KBM-7 (cell line): ENCODE data around the gene AGBL4.

ENCODE experiments used
- DNase-seq: peaks from one replicate; pipeline ENCODE4 v3.0.0-alpha.2; 2015
- in situ Hi-C: fragments of 300-500 bp; cut with MboI; formaldehyde crosslinking; loops from 2 replicates; pipeline ENCODE4 v1.14.3; 2020; ENCODE audit warnings: low sequenced_read_pairs, low pct_unique_long_range_greater_than_20kb, mixed read lengths

The AGBL4 gene

GRCh38 chr1:48829446-48829845 is 1194.3 kb downstream of the AGBL4 start:
- in situ Hi-C loops = no loop called here
- no peak for DNase-seq

DNA sequence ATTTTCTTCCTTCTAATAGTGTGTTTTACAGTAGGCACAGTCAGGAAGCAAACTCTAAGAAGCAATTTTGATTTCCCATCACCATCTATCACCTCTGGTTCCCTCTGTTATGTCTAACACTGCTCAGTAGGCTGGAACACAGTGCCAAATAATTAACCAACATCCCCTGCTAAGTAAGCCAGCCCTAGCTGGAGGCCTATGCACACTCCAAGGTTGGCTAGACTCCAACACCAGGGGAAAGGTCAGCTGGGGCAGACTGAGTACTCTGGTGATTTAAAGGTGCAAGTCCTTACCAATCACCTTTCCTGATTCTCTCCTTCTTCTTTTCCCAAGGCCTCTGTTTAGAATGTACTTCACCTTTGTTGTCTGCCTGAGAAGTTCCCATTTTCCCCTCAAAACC is 1200.6 kb downstream of the AGBL4 start:
- in situ Hi-C loops = no loop called here
- no peak for DNase-seq

DNA sequence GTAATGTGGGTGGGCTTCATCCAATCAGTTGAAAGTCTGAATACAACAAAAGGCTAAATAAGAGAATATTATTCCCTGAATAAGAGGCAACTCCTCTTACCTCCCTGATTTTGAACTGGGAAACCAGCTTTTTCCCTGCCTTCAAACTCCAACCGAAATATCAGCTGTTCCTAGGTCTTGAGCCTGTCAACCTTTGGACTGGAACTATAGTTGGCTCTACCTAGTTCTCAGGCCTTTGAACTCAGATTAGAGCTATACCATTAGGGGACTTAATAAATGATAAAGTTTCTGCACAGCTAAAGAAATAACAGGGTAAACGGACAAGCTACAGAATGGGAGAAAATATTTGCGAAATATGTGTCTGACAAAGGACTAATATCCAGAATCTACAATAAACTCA is 1203.3 kb downstream of the AGBL4 start:
- in situ Hi-C loops = no loop called here
- no peak for DNase-seq

DNA sequence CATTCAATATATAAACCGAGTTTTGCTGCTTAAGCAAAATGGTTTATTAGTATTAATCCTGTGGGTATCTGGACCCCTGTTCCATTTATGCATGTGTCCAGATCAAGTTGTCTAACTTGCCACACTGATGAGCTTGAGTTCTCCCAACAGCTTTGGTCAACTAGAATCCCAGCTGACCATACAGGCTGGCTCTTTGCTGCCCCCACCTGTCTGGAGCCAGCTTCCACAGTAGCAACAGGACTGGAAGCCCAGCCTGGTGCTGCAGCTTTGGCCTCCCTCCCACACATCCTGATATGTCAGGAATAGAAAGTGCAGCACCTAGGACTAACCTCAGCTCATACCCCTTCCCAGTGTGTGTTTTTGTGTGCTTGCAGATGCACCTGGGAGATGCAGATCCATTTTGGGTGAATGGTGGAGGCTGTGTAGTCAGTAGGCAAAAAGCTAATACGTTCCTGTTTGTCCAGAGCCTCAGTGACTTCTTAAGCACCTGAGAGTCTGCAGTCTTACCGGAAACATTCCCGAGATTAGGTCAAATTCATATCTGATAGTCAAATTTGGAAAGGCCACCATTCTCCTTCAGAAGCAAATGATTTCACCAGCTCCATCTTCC is 1206.1 kb downstream of the AGBL4 start:
- peak; percentile 65 for DNase-seq
- in situ Hi-C loops = no loop called here

DNA sequence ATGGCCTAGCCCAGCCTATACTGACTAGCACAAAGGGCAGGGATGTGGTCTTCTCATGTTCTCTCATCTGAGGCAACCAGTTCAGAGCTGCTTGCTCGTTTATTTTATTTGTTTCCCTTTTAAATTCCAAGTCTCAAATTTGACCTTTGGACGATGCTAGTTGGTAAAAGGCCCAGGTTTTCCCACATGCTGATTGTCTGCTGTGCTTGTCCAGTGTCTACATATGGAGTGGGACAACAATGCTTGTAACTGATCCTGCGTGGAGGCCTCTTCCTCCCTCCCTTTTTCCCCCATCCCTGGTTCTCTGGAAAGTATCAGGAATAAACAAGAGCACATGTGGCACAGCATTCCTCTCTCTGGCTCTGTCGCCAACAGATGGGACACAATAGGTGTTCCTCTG is 1213.0 kb downstream of the AGBL4 start:
- DNase-seq = no peak

DNA sequence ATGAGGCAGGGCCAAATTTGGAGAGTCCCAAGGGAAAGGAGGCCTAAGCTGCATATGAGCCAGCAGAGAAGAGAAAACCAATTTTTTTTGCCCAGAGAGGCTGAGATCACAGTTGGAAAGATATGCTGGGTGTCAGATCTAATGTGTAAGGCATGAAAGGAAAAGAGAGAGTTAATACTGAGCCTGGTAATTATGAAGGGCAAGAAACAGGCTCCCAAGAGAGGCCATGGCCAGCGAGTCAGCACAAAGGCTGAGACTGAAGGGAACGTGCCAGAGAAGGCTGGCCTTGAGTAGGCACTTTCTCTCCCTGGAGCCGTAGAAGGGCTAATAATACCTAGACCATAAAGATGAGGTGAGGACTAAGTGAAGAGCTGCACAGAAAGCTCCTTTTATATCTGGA is 1215.3 kb downstream of the AGBL4 start:
- in situ Hi-C loops = no loop called here
- no peak for DNase-seq

More for the DNA sequence above, 1213.0 kb downstream of the AGBL4 start:
- in situ Hi-C loops = no loop called here

DNA sequence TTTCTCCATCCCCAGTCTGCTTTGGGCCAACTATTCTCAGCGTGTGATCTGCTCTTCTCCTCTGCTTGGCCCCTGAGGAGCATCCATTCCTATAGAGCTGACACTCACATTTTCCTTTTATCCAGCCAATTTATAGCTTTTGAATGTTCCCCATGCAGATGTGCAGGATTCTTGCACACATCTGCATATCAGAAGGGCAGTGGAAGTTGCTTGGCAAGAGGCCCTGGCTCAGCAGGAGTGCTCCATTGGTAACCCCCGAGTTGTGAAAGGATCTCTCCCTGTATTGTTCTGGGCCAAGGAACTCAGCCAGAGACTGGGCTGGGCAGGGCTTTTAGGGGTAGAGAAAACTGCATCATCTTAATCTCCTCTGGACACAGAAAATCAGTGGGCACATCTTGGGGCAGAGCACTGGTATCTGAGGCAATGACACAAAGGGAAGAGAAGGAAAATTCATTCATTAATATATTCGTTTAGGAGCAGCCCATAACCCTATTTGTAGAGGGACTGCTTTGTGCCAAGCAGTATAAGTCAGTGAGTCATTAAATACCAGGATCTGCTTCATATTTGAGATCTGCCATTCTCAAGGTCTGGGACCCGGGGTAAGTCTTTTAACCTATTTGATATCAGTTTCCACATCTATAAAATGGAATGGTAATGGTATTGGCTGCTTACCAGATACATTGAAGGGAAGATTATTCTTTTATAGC is 1216.0 kb downstream of the AGBL4 start:
- in situ Hi-C loops = no loop called here

DNA sequence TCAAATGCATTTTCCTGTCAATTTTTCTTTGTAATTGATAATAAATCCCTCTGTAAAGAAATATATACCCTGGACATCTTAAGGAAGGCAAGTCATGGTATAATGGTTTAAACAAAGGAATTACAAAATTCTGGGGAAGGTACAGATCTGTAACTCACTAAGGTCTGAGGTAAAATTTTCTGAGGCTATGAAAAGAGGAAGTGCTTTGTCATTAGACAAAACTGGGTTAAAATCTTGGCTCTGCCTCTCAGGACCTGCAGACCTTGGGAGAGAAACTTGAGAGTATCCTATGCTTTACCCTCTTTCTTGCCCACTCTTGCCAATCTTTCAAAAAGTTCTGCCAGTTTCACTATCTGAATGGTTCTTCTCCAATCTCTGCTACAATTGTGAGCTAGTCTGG is 1220.3 kb downstream of the AGBL4 start:
- in situ Hi-C loops = no loop called here
- peak; percentile 42 for DNase-seq

More for the DNA sequence above, 1216.0 kb downstream of the AGBL4 start:
- DNase-seq = no peak

DNA sequence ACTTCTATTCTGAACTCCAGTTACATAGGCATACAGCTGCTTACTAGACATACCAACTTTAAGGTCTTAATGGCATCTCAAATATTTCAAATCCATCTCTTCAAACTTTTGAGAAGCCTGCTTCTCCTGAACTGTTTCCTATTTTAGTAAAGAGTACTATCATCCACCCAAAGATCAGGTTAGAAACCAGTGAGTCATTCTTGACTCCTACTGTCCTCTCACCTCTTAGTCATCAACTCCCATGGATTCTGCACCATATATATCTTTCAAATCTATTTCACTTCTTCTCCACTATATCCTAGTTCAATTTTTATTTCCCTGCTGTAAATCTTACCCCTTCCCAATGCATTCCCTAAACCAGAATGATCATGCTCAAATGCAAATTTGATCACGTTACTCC is 1228.9 kb downstream of the AGBL4 start:
- in situ Hi-C loops = no loop called here
- DNase-seq = no peak

GRCh38 chr1:48793863-48794262 is 1229.9 kb downstream of the AGBL4 start:
- in situ Hi-C loops = no loop called here
- DNase-seq = peak; percentile 91

- no peak for DNase-seq
Observed at GRCh38 chr1:48792961-48793360, 1230.8 kb downstream of the AGBL4 start.

DNA sequence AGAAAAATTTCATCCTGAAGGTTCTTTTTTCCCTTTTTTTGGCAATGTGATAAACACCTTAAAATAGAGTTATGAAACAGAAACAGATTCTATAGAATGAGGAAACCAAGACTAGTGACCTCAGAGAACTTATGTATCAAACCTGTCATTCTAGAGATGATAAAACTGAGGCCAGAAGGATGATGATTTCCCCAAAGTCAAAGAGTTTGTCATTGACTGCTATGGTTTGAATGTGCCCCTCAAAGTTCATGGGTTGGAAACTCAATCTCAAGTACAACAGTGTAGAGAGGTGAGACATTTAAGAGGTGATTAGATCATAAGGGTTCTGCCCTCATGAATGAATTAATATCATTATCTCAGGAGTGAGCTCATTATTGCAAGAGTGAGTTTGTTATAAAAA is 1233.4 kb downstream of the AGBL4 start:
- in situ Hi-C loops = no loop called here
- no peak for DNase-seq

More at GRCh38 chr1:48792961-48793360, 1230.8 kb downstream of the AGBL4 start:
- in situ Hi-C loops = no loop called here

- in situ Hi-C loops = no loop called here
- DNase-seq = no peak
Observed at GRCh38 chr1:48789903-48790302, 1233.9 kb downstream of the AGBL4 start.

GRCh38 chr1:48785869-48786268 is 1237.9 kb downstream of the AGBL4 start:
- no peak for DNase-seq
- in situ Hi-C loops = no loop called here

DNA sequence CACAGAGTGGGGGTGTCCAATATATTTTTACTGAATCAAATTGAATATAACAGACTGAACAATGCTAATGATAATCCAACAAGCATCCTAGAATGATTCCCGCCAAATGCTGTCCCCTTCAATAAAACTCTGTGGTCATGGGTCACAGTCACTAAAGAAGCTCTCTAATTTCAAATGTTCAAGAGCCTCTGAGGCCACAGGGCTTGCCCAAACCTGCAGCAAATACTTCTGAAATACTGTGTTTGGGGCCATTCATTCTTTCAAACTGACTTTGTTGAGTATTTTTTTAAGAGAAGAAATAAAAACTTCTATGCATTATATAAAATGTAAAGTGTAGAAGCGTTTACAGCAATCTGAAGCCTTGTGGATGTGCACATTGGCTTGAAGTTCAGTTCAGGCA is 1239.5 kb downstream of the AGBL4 start:
- no peak for DNase-seq

DNA sequence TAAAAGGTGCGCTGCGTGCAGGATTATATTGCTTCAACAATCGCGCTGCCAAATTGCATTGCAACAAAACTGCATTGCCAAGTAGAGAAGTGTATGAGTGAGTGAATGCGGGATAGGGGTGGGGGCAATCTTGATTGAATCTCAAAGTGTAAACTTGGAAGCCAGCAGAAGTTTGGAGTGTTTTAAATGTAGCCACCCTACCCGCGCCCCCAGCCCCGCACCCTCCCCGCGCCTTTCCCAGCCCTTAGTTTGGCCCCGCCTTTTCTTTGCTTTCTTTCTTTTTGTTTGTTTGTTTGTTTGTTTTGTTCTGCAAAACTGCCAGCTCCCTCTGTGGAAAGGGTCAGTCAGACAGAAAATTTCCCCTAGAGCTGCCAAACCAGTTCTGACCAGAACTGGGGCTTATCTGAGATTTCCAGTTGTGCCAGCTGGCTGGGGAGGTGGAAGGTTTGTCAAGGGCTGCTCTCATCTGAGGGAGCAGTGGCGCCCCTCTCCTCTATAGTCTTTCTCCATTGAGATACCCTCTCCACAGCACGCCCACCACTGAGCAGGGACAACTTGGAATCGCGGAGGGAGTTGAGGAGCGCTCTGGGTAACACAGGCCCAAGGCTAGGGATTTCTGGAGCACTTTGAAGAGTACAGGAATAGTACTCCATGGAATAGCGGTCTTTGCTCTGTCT is 1246.4 kb downstream of the AGBL4 start:
- DNase-seq = no peak
- in situ Hi-C loops = no loop called here

More for the DNA sequence above, 1239.5 kb downstream of the AGBL4 start:
- in situ Hi-C loops = no loop called here

DNA sequence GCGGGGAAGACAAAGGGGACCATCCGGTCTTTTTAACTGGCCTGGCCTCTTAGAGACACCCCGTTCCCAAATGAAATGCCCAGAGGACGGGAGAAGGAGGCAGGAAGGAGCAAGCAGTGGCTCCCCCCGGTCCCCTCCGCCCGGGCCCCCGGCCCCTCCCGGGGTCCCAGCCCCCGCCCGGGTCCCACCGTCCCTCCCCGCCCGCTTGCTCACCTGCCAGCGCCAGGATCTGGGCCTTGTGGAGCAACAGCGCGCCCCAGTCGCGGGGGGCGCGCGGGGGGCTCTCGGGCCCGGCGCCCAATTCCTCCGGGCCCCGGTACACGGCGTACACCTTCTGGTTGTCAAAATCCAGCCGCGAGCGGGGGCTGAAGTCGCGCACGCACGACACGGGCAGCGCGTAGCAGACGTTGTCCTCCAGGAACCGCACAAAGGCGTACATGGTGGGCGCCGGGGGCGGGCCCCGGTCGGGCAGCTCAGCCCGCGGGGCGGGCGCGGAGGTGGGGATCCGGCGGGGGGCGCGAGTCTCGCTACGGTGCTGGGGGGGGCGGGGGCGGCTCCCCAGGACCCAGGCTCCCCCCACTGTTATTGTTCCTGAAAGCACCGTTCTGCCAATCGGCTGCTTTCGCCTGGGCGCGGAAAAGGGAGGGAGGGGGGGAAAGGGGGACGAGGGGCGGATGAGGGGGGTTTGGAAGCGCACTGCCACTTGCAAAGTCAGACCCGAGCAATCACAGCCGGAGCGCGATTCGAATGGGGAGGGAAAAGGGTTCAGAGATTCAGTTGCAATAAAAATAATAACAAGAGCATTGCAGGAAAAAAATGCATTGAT is 1247.1 kb downstream of the AGBL4 start, which contains the start of gene BEND5:
Gene BEND5 (minus strand): TSS at position 499 of the 826 bp plus-strand sequence. CDS start 60 bp downstream, at position 439.
- DNase-seq = peak; percentile 34

DNA sequence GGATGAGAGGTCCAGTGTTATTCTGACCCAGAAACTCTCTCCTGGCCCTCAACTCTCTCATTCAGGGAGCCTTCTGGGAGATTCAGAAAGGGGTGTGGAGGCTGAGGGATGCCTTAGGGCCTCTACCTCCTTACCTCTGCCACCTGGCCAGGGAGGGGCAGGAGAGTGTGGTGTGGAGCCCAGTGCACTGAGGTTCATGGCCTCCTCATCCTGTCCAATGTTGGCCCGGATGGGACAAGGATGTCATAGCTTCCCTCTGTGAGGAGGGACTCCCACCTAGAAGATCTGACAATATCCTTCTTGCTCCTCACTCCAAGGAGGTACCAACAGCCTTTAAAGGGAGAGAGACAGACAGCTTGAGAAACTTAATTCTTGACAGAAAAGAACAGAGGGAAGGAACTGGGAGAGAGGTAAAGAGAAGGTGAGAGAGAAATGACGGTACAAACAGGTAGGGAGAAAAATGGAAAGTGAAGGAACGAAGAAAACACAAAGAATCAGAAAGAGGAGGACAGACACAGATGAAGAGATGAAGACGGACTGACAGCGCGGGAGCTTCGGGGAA is 1247.8 kb downstream of the AGBL4 start:
- DNase-seq = peak; percentile 14
- in situ Hi-C loops = no loop called here

More for the DNA sequence above, 1247.1 kb downstream of the AGBL4 start, which contains the start of gene BEND5:
- in situ Hi-C loops = no loop called here

DNA sequence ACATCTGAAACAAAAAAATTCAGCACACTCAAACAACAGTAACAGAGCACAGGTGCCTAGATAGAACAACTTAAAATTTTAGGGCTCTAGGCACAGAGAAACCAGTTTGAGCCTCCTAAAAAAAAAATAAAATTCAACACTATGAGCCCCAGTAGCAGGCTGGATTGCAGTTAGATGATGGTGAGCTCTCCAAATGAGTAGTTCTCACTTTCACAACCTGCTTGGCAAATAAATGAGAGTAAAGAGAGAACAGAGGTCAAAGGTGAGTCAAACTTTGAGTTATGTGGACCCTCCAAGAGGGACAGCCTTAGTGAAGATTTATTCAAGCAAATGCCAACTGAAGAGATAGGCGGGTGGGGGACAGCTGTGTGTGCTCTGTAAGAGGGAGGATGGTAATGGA is 1250.6 kb downstream of the AGBL4 start:
- in situ Hi-C loops = no loop called here
- DNase-seq = no peak
